HG03565 (cell line): ENCODE results near the gene NHERF1.

ENCODE experiments used
- ATAC-seq: cut with Tn5 transposase; IDR thresholded peaks from one replicate; pipeline ENCODE4 v1.9.1; 2021; ENCODE audit warnings: mild to moderate bottlenecking, moderate library complexity; ENCODE audit not compliant: unreplicated experiment

NHERF1 gene

GRCh38 chr17:74782571-74782970 is 34.1 kb downstream of the NHERF1 start:
- ATAC-seq = no peak

- ATAC-seq = no peak
These were observed 35.8 kb downstream of the NHERF1 start for GRCh38 chr17:74784125-74784810.

- no peak for ATAC-seq
These were observed 36.9 kb downstream of the NHERF1 start for GRCh38 chr17:74785096-74785980.

GRCh38 chr17:74785981-74786360 is 37.5 kb downstream of the NHERF1 start:
- no peak for ATAC-seq

- ATAC-seq = no peak
These were observed 38.1 kb downstream of the NHERF1 start for GRCh38 chr17:74786431-74787055.

- no peak for ATAC-seq
These were observed 42.0 kb downstream of the NHERF1 start for GRCh38 chr17:74790161-74791058.

GRCh38 chr17:74792586-74793105 is 44.2 kb downstream of the NHERF1 start:
- ATAC-seq = no peak

GRCh38 chr17:74795327-74796020 is 47.0 kb downstream of the NHERF1 start:
- no peak for ATAC-seq

GRCh38 chr17:74796211-74796610 is 47.8 kb downstream of the NHERF1 start:
- ATAC-seq = no peak

- ATAC-seq = no peak
These were observed 48.4 kb downstream of the NHERF1 start for GRCh38 chr17:74796866-74797265.

- no peak for ATAC-seq
These were observed 49.4 kb downstream of the NHERF1 start for GRCh38 chr17:74797824-74798223.

- ATAC-seq = no peak
These were observed 49.8 kb downstream of the NHERF1 start for GRCh38 chr17:74798239-74798707.

GRCh38 chr17:74799097-74799496 is 50.7 kb downstream of the NHERF1 start:
- no peak for ATAC-seq

GRCh38 chr17:74800531-74800930 is 52.1 kb downstream of the NHERF1 start:
- ATAC-seq = no peak

GRCh38 chr17:74801896-74802295 is 53.5 kb downstream of the NHERF1 start:
- ATAC-seq = no peak

GRCh38 chr17:74803388-74803930 is 55.0 kb downstream of the NHERF1 start:
- ATAC-seq = no peak

- no peak for ATAC-seq
These were observed 55.5 kb downstream of the NHERF1 start for GRCh38 chr17:74803971-74804370.

GRCh38 chr17:74804683-74805082 is 56.3 kb downstream of the NHERF1 start:
- no peak for ATAC-seq

GRCh38 chr17:74805591-74805991 is 57.2 kb downstream of the NHERF1 start:
- ATAC-seq = no peak
